Adrenal gland (tissue), 12 donors: ENCODE data around the gene YBX1. TPM values are rescaled to one million over a fixed set of nuclear protein-coding genes. Genes with fewer than 3 reads are reported as not detected.

ENCODE experiments used
- DNase-seq, 7 donors: peaks; one replicate each; pipeline ENCODE4 v3.0.0-alpha.2; 2019 to 2020
- H3K27ac ChIP-seq, 5 donors: fragments of 200-600 bp; sonication (generic) in 4 of 5; 1 replicate in 3 of 5; 2 replicates in 2 of 5; pipeline versions ENCODE4 v1.5.1 to v1.8.0; 2016 to 2020; ENCODE audit warnings: mild to moderate bottlenecking in 1 of 5
- H3K27me3 ChIP-seq: fragments of 200-600 bp; 2 replicates; pipeline ENCODE4 v1.8.0; 2021
- H3K36me3 ChIP-seq, 2 donors: fragments of 200-600 bp; replicated peaks in 1 of 2; 1 replicate in 1 of 2; 2 replicates in 1 of 2; pipeline versions ENCODE4 v1.5.1 to v1.8.0; 2018 to 2022
- H3K4me1 ChIP-seq, 2 donors: fragments of 200-600 bp; replicated peaks in 1 of 2; 1 replicate in 1 of 2; 2 replicates in 1 of 2; pipeline versions ENCODE4 v1.5.1 to v1.8.0; 2018 to 2021
- H3K4me3 ChIP-seq, 4 donors: fragments of 200-600 bp; sonication (generic) in 3 of 4; one replicate each; pipeline ENCODE4 v1.5.1; 2016 to 2018
- H3K9me3 ChIP-seq, 3 donors: fragments of 200-600 bp; sonication (generic) in 1 of 3; replicated peaks in 1 of 3; 1 replicate in 2 of 3; 2 replicates in 1 of 3; pipeline versions ENCODE4 v1.5.1 to v1.8.0; 2016 to 2021
- POLR2A ChIP-seq, 2 donors: fragments of 450-650 bp; IDR thresholded peaks; one replicate each; pipeline ENCODE4 v1.6.1; 2017; ENCODE audit warnings: antibody characterized with exemption in 2 of 2, mild to moderate bottlenecking in 2 of 2, moderate library complexity in 1 of 2
- WGBS, 4 donors: extraction: QIAGEN DNeasy Blood & Tissue Kit in 2 of 4; methylation state at CpG; one replicate each; pipeline versions ENCODE4 v1.1.5 to v1.1.7; 2013 to 2017; 5-methylcytosine and 5-hydroxymethylcytosine counted together
- intact Hi-C, 2 donors: fragments of 100-400 bp; cut with DNase I; formaldehyde crosslinking; loops; one replicate each; pipeline versions ENCODE4 v1.14.1 to v1.15.0; 2022 to 2023
- polyA plus RNA-seq, 3 donors: library from polyadenylated mRNA; stranded (reverse); fragments of 200-250 nt in 2 of 3; fragments of 350-450 nt in 1 of 3; fragmentation: Illumina TruSeq in 1 of 3; extraction: RNeasy Lipid Tissue Mini Kit (QIAGEN cat#74804) in 1 of 3; gene quantifications; one replicate each; pipeline ENCODE4 v1.2.3, GENCODE V29; 2013 to 2014
- total RNA-seq, 9 donors: library from RNA; depleted of rRNA in 4 of 9; stranded (reverse); fragments of >200 nt in 4 of 9; fragments of 120-200 nt in 1 of 9; fragmentation: NEBNext Ultra II Directional in 1 of 9; extraction: Animal tissue kit (Norgen Biotek cat#: 25700) in 1 of 9; gene quantifications; one replicate each; pipeline versions ENCODE4 v1.1.0 to v1.2.4, GENCODE V29; 2013 to 2023
- TF ChIP-seq, protein P1 (sequence below), 6 experiments: fragments of 450-650 bp in 4 of 6; fragments of 200-600 bp in 2 of 6; sonication (generic) in 1 of 6; IDR thresholded peaks; 1 replicate in 5 of 6; 2 replicates in 1 of 6; pipeline versions ENCODE4 v1.5.1 to v1.8.0; 2016 to 2021; ENCODE audit warnings: antibody characterized with exemption in 6 of 6, mild to moderate bottlenecking in 2 of 6, moderate library complexity in 1 of 6
- donor health status: healthy with polysubstance abuse.
- donor health status: Bipolar disorder and iron deficiency.
- donor health status: DM: yes; HTN: yes; CAD: no.
- donor health status: DM: no; HTN: no; CAD: no.
- donor health status: DM: no; HTN: no; CAD: no.
- donor health status: DM: yes; HTN: yes; CAD: no.

Gene YBX1
- total and polyA plus RNA-seq, 12 donors = 281 to 995 (median 338) TPM

- TF ChIP-seq POLR2A (IDR thresholded peaks at IDR 0.05) = no peak
- TF ChIP-seq, protein P1, sequence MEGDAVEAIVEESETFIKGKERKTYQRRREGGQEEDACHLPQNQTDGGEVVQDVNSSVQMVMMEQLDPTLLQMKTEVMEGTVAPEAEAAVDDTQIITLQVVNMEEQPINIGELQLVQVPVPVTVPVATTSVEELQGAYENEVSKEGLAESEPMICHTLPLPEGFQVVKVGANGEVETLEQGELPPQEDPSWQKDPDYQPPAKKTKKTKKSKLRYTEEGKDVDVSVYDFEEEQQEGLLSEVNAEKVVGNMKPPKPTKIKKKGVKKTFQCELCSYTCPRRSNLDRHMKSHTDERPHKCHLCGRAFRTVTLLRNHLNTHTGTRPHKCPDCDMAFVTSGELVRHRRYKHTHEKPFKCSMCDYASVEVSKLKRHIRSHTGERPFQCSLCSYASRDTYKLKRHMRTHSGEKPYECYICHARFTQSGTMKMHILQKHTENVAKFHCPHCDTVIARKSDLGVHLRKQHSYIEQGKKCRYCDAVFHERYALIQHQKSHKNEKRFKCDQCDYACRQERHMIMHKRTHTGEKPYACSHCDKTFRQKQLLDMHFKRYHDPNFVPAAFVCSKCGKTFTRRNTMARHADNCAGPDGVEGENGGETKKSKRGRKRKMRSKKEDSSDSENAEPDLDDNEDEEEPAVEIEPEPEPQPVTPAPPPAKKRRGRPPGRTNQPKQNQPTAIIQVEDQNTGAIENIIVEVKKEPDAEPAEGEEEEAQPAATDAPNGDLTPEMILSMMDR (IDR thresholded peaks at IDR 0.05) = no peak
- intact Hi-C loops = no loop called here
- 92 to 97% (median 95%) methylated on average over 3 of the region's 3 CpGs for WGBS, 4 donors
Observed at GRCh38 chr1:42669936-42670335, 12.3 kb upstream of the YBX1 start.

GRCh38 chr1:42670425-42670824, 11.8 kb upstream of the YBX1 start:
- WGBS, 4 donors = 94 to 99% (median 97%) methylated on average over 4 of the region's 4 CpGs
- intact Hi-C loops = no loop called here
- Histone ChIP-seq H3K27ac (no peak overlapping the region), H3K4me3 (no peak overlapping the region), H3K36me3 (peaks cover 0 to 39% of the 10 kb centered on the region in 2 donors), H3K27me3 (no peaks in the 10 kb centered on the region), H3K4me1 (no peaks in the 10 kb centered on the region), H3K9me3 (no peaks in the 10 kb centered on the region)
- TF ChIP-seq POLR2A (IDR thresholded peaks at IDR 0.05) = no peak
- TF ChIP-seq, protein P1 (IDR thresholded peaks at IDR 0.05) = no peak
- DNase-seq = no peak

More at GRCh38 chr1:42669936-42670335, 12.3 kb upstream of the YBX1 start:
- Histone ChIP-seq H3K4me1 (no peaks in the 10 kb centered on the region), H3K9me3 (no peaks in the 10 kb centered on the region), H3K36me3 (peaks cover 0 to 40% of the 10 kb centered on the region in 2 donors), H3K27me3 (no peaks in the 10 kb centered on the region), H3K4me3 (no peak overlapping the region), H3K27ac (no peak overlapping the region)
- no peak for DNase-seq

DNA sequence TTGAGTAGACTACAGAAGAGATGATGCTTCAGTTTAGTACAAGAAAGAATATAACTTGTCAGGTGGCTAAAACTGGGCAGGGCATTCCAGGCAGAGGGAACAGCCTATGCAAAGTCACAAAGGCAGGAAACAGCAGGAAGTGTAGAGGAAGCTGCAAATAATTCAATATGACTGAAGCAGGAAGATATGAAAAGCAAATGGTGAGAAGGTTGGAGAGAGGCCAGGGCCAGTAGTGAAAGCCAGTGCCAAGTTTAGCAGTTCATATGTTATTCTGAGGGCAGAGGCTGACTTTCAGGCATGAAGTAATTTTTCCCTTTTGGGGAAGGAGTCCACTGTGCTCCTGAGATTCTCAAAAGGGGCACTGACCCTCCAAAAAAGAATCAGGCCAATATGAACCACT, 8.0 kb upstream of the YBX1 start:
- TF ChIP-seq POLR2A (IDR thresholded peaks at IDR 0.05) = no peak
- TF ChIP-seq, protein P1 (IDR thresholded peaks at IDR 0.05) = no peak
- intact Hi-C loops = no loop called here

DNA sequence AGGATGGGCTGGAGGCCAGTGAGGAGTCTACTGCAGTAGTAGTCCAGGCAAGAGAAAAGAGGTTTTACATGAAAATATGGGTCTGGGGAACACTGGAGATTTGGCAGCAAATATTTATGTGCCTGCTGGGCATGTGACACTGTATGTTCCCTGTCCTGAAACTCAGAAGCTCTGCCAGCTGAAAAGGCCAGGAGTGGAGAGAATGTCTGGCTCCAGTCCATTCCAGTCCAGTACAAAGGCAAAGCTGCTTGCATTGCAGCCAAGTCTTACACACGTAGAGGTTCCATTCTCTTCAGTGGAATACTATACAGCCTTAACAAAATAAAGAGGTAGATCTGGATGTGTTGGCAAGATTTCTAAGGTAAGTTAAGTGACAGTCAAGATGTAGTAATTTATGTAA, 7.5 kb upstream of the YBX1 start:
- intact Hi-C loops = no loop called here
- no peak overlapping the region for H3K4me3 ChIP-seq
- peaks cover 0 to 10% of the 10 kb centered on the region in 2 donors for H3K36me3 ChIP-seq
- H3K27ac ChIP-seq = no peak overlapping the region
- H3K27me3 ChIP-seq = no peaks in the 10 kb centered on the region
- H3K4me1 ChIP-seq = no peaks in the 10 kb centered on the region
- DNase-seq = peak in 3 of 7 donors; percentile 10 to 58 (median 31)
- no peaks in the 10 kb centered on the region for H3K9me3 ChIP-seq
- TF ChIP-seq, protein P1 (IDR thresholded peaks at IDR 0.05) = no peak
- no peak for TF ChIP-seq POLR2A (IDR thresholded peaks at IDR 0.05)
- WGBS, 4 donors = 40 to 74% (median 55%) methylated on average over 1 of the region's 1 CpG

More for the DNA sequence above, 8.0 kb upstream of the YBX1 start:
- peak in 1 of 7 donors; percentile 24 for DNase-seq
- H3K27ac ChIP-seq = no peak overlapping the region
- H3K36me3 ChIP-seq = peaks cover 0 to 10% of the 10 kb centered on the region in 2 donors
- no peaks in the 10 kb centered on the region for H3K4me1 ChIP-seq
- no peaks in the 10 kb centered on the region for H3K9me3 ChIP-seq
- H3K4me3 ChIP-seq = no peak overlapping the region
- H3K27me3 ChIP-seq = no peaks in the 10 kb centered on the region
